CD4-positive, alpha-beta T cell treated with Interleukin-2 at 100 ng/mL for 4 hours (primary cell): ENCODE data around the gene ENTREP3.
A peak's percentile ranks its signal among the peaks of the same experiment; 100 is the strongest.
"Not testable (repeated sequence)": the region's sequence is repeated elsewhere in the genome, so short reads cannot be mapped to it uniquely, and the experiment has no call there.

Experiments used
- DNase-seq: peaks from one replicate; pipeline ENCODE4 v3.0.0-alpha.2; 2020; ENCODE audit warnings: low spot score

ENTREP3 gene

GRCh38 chr1:155223047-155223446 is 32.2 kb downstream of the ENTREP3 start:
- DNase-seq: no peak

GRCh38 chr1:155220211-155220965 is 34.9 kb downstream of the ENTREP3 start:
- DNase-seq: not testable (repeated sequence)

GRCh38 chr1:155219592-155220031 is 35.7 kb downstream of the ENTREP3 start:
- DNase-seq: peak; percentile 21

- DNase-seq: peak; percentile 32
Observed at GRCh38 chr1:155218854-155219591, 36.3 kb downstream of the ENTREP3 start.

GRCh38 chr1:155214702-155215101 is 40.6 kb downstream of the ENTREP3 start:
- peak; percentile 22 for DNase-seq

GRCh38 chr1:155212051-155212440 is 43.2 kb downstream of the ENTREP3 start:
- DNase-seq: not testable (repeated sequence)

GRCh38 chr1:155211381-155212050 is 43.8 kb downstream of the ENTREP3 start:
- DNase-seq: not testable (repeated sequence)

- no peak for DNase-seq
Observed at GRCh38 chr1:155210314-155211104, 44.8 kb downstream of the ENTREP3 start.

GRCh38 chr1:155209312-155209721 is 46.0 kb downstream of the ENTREP3 start:
- no peak for DNase-seq

- peak; percentile 94 for DNase-seq
Observed at GRCh38 chr1:155208541-155209311, 46.6 kb downstream of the ENTREP3 start, which contains the start of gene MTX1. TSS of gene MTX1 (plus strand) at chr1:155208695. CDS start at chr1:155208805, 110 bp downstream.

GRCh38 chr1:155207806-155208540 is 47.3 kb downstream of the ENTREP3 start, which contains the start of gene THBS3:
TSS of gene THBS3 (minus strand) at chr1:155207897. CDS start at chr1:155207876, 21 bp downstream.
- no peak for DNase-seq

- peak; percentile 95 for DNase-seq
Observed at GRCh38 chr1:155206891-155207805, 48.1 kb downstream of the ENTREP3 start.

- no peak for DNase-seq
Observed at GRCh38 chr1:155205969-155206593, 49.2 kb downstream of the ENTREP3 start.

- no peak for DNase-seq
Observed at GRCh38 chr1:155205035-155205434, 50.2 kb downstream of the ENTREP3 start.

- DNase-seq: no peak
Observed at GRCh38 chr1:155202731-155203515, 52.4 kb downstream of the ENTREP3 start.

GRCh38 chr1:155202198-155202597 is 53.1 kb downstream of the ENTREP3 start:
- no peak for DNase-seq

- no peak for DNase-seq
Observed at GRCh38 chr1:155200920-155201319, 54.4 kb downstream of the ENTREP3 start.

- no peak for DNase-seq
Observed at GRCh38 chr1:155199792-155200191, 55.5 kb downstream of the ENTREP3 start.
